Type B pancreatic cell (in vitro differentiated cells): ENCODE data around the gene PDGFA. TPM values are rescaled to one million over a fixed set of nuclear protein-coding genes. Genes with fewer than 3 reads are reported as not detected.

Experiments
- DNase-seq: peaks from one replicate; pipeline ENCODE4 v3.0.0; 2021; ENCODE audit warnings: mixed read lengths; ENCODE audit not compliant: unreplicated experiment; ENCODE audit errors: extremely low spot score
- H3K27ac Mint-ChIP-seq: 2 replicates; pipeline ENCODE4 v1.8.0; 2021; ENCODE audit warnings: mild to moderate bottlenecking, mixed read lengths
- H3K27me3 Mint-ChIP-seq: 2 replicates; pipeline ENCODE4 v1.8.0; 2021; ENCODE audit warnings: mixed read lengths
- H3K36me3 Mint-ChIP-seq: 2 replicates; pipeline ENCODE4 v1.8.0; 2021; ENCODE audit warnings: mixed read lengths
- H3K4me1 Mint-ChIP-seq: one replicate; pipeline ENCODE4 v1.8.0; 2021; ENCODE audit warnings: mixed read lengths; ENCODE audit not compliant: unreplicated experiment
- H3K4me3 Mint-ChIP-seq: 2 replicates; pipeline ENCODE4 v1.8.0; 2021; ENCODE audit warnings: mild to moderate bottlenecking, mixed read lengths
- H3K9me3 Mint-ChIP-seq: 2 replicates; pipeline ENCODE4 v1.8.0; 2021; ENCODE audit warnings: mixed read lengths
- total RNA-seq: library from RNA; stranded (reverse); gene quantifications from 2 replicates; pipeline ENCODE4 v1.2.1, GENCODE V29; 2021; ENCODE audit warnings: low replicate concordance
- TF ChIP-seq, protein P1 (sequence below): fragments of 200-600 bp; sonication (generic); conservative IDR thresholded peaks from 2 replicates; pipeline ENCODE4 v1.5.0; 2021; ENCODE audit warnings: antibody characterized with exemption, mild to moderate bottlenecking

Gene PDGFA
- total RNA-seq, 1 donor from 2014 or later: 28.1 TPM

DNA sequence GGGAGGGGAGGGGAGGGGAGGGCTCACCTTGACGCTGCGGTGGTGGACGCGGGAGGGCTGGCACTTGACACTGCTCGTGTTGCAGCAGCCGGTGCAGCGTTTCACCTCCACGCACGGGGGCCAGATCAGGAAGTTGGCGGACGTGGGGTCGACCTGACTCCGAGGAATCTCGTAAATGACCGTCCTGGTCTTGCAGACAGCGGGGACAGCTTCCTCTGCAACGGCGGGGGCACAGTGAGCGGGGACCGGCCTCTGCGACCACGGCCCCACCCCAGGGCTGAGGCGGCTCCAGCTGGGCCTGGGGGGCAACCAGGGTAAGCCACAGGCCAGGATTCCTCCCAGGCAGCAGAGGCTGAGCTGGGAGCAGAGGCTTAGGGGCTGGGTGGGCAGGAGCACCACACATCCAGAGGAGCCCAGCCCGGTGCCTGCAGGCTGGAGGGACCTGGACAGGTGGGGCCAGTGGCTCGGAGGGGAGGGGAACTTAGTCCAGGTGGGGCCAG lies 8.8 kb downstream of the PDGFA start:
- DNase-seq: no peak
- H3K4me1 Mint-ChIP-seq: peaks cover 7% of the 10 kb centered on the region
- H3K9me3 Mint-ChIP-seq: no peaks in the 10 kb centered on the region
- peaks cover 14% of the 10 kb centered on the region for H3K27me3 Mint-ChIP-seq
- H3K27ac Mint-ChIP-seq: no peak overlapping the region
- TF ChIP-seq, protein P1, sequence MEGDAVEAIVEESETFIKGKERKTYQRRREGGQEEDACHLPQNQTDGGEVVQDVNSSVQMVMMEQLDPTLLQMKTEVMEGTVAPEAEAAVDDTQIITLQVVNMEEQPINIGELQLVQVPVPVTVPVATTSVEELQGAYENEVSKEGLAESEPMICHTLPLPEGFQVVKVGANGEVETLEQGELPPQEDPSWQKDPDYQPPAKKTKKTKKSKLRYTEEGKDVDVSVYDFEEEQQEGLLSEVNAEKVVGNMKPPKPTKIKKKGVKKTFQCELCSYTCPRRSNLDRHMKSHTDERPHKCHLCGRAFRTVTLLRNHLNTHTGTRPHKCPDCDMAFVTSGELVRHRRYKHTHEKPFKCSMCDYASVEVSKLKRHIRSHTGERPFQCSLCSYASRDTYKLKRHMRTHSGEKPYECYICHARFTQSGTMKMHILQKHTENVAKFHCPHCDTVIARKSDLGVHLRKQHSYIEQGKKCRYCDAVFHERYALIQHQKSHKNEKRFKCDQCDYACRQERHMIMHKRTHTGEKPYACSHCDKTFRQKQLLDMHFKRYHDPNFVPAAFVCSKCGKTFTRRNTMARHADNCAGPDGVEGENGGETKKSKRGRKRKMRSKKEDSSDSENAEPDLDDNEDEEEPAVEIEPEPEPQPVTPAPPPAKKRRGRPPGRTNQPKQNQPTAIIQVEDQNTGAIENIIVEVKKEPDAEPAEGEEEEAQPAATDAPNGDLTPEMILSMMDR: no peak
- no peak overlapping the region for H3K4me3 Mint-ChIP-seq
- peaks cover 5% of the 10 kb centered on the region for H3K36me3 Mint-ChIP-seq

DNA sequence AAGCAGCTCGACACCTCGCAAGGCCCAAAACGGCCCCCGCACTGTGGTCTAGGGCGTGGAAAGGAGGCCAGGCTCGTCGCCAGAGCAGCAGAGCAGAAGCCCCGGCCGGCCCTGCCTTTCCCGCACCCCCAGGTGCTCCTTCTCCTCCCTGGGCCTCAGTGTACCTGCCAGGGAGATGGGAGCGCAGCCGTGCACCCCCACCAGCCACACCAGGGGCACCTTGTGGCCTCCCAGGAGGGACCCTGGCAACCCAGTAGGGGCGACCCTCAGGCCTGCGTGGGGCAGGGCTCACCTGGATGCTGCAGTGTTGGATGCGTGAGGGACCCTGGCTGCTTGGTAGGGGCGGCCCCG lies 9.5 kb downstream of the PDGFA start:
- TF ChIP-seq, protein P1: no peak
- no peaks in the 10 kb centered on the region for H3K9me3 Mint-ChIP-seq
- H3K27me3 Mint-ChIP-seq: peaks cover 10% of the 10 kb centered on the region
- no peak overlapping the region for H3K4me3 Mint-ChIP-seq
- H3K4me1 Mint-ChIP-seq: peaks cover 12% of the 10 kb centered on the region
- DNase-seq: no peak
- no peak overlapping the region for H3K27ac Mint-ChIP-seq
- peaks cover 8% of the 10 kb centered on the region for H3K36me3 Mint-ChIP-seq

DNA sequence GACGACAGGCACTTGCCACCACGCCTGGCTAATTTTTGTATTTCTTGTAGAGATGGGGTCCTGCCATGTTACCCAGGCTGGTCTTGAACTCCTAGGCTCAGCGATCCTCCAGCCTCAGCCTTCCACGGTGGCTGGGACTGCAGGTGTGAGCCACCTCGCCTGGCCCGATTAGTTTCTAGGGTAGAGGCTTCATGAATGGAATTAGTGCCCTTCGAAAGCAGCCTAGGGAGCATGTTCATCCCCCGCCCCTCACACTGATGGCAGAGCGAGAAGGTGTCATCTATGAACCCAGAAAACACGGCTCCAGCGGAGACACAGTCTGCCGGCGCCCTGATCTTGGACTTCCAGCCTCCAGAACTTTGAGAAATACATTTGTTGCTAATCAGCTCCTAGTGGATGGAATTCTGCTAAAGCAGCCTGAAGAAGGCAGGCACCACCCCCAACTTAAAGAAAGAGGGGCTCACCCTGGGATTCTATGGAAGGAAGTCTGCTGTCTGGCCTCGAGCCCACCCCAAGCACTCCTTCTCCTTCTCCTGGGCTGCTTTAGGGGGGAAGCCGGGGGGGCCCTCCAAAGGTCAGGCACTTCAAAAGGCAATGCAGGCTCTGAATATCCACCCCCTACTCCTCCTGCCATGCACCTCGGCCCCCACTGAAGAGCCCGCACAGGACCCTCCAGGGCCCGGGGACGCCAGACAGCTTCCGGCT lies 10.1 kb downstream of the PDGFA start:
- TF ChIP-seq, protein P1: no peak
- peaks cover 5% of the 10 kb centered on the region for H3K27me3 Mint-ChIP-seq
- no peak overlapping the region for H3K27ac Mint-ChIP-seq

DNA sequence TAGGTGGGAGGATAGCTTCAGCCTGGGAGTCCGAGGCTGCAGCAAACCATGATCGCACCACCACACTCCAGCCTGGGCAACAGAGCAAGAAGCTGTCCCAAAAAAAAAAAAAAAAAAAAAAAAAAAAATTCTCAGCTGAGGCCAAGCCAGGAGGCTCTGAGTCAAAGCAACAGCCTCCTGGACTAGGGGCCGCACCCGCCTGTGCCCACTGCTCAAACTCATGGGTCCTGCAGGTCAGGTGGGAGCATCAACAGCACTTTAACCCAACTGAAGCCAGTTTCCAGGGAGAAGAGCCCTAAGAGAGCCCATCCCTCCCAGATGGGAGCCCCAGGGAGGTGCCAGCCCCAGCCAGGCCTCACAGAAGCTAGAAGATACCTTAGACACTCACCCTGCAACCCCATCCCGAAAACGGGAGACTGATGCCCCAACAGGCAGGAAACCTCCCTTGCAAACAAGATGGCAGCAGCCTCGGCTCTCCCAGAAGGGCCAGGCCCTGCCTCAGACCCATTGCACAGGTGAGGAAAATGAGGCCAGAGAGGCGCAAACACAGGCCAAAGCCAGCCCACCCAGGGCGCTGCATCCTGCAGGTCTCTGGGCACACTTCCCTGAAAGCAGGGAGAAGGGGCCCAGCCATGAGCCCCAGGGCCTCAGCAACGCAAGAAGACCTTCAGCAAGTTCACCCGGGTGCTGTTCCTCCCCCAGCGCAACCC lies 11.0 kb downstream of the PDGFA start:
- peaks cover 4% of the 10 kb centered on the region for H3K36me3 Mint-ChIP-seq
- H3K4me3 Mint-ChIP-seq: no peak overlapping the region
- H3K9me3 Mint-ChIP-seq: no peaks in the 10 kb centered on the region
- TF ChIP-seq, protein P1: no peak
- no peak for DNase-seq
- H3K27ac Mint-ChIP-seq: no peak overlapping the region
- peaks cover 12% of the 10 kb centered on the region for H3K4me1 Mint-ChIP-seq
- no peaks in the 10 kb centered on the region for H3K27me3 Mint-ChIP-seq

More for the DNA sequence above, 10.1 kb downstream of the PDGFA start:
- Mint-ChIP-seq H3K36me3 (peaks cover 9% of the 10 kb centered on the region), H3K4me3 (no peak overlapping the region), H3K4me1 (peaks cover 13% of the 10 kb centered on the region), H3K9me3 (no peaks in the 10 kb centered on the region)
- no peak for DNase-seq

DNA sequence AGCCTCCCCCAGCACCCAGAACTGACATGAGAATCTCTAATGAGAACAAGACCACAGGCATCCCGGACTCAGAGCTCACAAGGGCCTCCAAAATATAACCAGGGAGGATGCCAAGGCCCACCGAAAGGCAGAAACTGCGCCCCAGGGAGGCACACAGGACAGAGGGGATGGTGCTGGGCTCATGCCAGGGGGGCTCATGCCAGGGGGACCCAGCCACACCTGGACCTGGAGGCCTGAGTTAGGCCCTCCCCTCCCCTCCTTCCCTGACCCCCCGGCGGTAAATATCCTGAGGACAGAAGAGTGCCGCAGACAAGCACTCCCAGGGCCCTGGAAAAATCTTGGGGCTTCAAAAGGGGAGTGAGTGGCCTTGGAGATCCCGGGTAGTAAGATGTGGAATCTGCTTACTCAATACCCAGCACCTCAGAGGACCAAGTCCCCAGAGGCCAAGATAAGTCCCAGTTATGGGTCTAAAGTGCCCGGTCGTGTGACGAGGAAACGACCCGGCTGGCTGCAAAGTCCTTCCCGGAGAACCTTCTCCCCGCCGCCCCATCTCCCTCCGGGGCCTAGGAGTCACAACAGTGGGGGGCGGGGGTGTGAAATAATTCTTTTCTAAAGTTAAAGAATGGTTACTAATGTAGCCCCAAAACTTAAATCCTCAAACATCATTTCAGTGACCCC lies 11.9 kb downstream of the PDGFA start:
- H3K27me3 Mint-ChIP-seq: no peaks in the 10 kb centered on the region
- TF ChIP-seq, protein P1: no peak
- no peaks in the 10 kb centered on the region for H3K9me3 Mint-ChIP-seq
- peaks cover 3% of the 10 kb centered on the region for H3K36me3 Mint-ChIP-seq
- no peak overlapping the region for H3K4me3 Mint-ChIP-seq
- no peak for DNase-seq
- H3K27ac Mint-ChIP-seq: no peak overlapping the region
- H3K4me1 Mint-ChIP-seq: peaks cover 12% of the 10 kb centered on the region
